ENCODE measurements around the gene RCC1.

- no peak for TF ChIP-seq POLR2A (IDR thresholded peaks at IDR 0.05)
- TF ChIP-seq, protein P1, sequence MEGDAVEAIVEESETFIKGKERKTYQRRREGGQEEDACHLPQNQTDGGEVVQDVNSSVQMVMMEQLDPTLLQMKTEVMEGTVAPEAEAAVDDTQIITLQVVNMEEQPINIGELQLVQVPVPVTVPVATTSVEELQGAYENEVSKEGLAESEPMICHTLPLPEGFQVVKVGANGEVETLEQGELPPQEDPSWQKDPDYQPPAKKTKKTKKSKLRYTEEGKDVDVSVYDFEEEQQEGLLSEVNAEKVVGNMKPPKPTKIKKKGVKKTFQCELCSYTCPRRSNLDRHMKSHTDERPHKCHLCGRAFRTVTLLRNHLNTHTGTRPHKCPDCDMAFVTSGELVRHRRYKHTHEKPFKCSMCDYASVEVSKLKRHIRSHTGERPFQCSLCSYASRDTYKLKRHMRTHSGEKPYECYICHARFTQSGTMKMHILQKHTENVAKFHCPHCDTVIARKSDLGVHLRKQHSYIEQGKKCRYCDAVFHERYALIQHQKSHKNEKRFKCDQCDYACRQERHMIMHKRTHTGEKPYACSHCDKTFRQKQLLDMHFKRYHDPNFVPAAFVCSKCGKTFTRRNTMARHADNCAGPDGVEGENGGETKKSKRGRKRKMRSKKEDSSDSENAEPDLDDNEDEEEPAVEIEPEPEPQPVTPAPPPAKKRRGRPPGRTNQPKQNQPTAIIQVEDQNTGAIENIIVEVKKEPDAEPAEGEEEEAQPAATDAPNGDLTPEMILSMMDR (IDR thresholded peaks at IDR 0.05), result no peak
Measured at GRCh38 chr1:28482702-28483101, 23.1 kb upstream of the RCC1 start.
